Caco-2 (cell line): Measurements from ENCODE around the gene STK33. TPM values are rescaled to one million over a fixed set of nuclear protein-coding genes. Genes with fewer than 3 reads are reported as not detected.

Experiments
- BruUV-seq: library from RNA; stranded (reverse); fragments of 400-500 nt; replicated peaks from 2 replicates; lab custom pipeline; 2021; lab: Mats Ljungman, UMichigan
- CTCF ChIA-PET: fragments of 300-600 bp; sonication (Branson Sonifier 250); formaldehyde crosslinking; loops from one replicate; lab custom pipeline; 2022; ENCODE audit warnings: antibody characterized with exemption; lab: Charles Lee
- POLR2A ChIA-PET: fragments of 300-600 bp; sonication (Branson Sonifier 250); formaldehyde crosslinking; loops from one replicate; lab custom pipeline; 2022; ENCODE audit warnings: antibody characterized with exemption; lab: Charles Lee
- DNase-seq, 2 experiments: peaks; one replicate each; pipeline versions ENCODE4 v3.0.0 to v3.0.0-alpha.2; 2020 to 2022
- H3K27me3 ChIP-seq: replicated peaks from 2 replicates; pipeline ENCODE4 v1.6.0; 2011; ENCODE audit warnings: low read length; ENCODE audit not compliant: control insufficient read depth, insufficient read depth
- H3K36me3 ChIP-seq: 2 replicates; pipeline ENCODE4 v1.5.1; 2011; ENCODE audit warnings: low read length; ENCODE audit not compliant: control insufficient read depth, insufficient read depth
- H3K4me1 ChIP-seq: fragments of 250-450 bp; sonication (Bioruptor Pico); 2 replicates; pipeline ENCODE4 v1.5.1; 2020; ENCODE audit warnings: mild to moderate bottlenecking
- H3K4me3 ChIP-seq: 2 replicates; pipeline ENCODE4 v1.5.1; 2011; ENCODE audit warnings: low read depth, mild to moderate bottlenecking, control low read depth, low read length
- H3K9me3 ChIP-seq: fragments of 250-450 bp; sonication (Bioruptor Pico); 2 replicates; pipeline ENCODE4 v1.5.1; 2020; ENCODE audit warnings: mild to moderate bottlenecking, moderate library complexity
- H3K27ac Mint-ChIP-seq: one replicate; pipeline ENCODE4 v1.8.0; 2022; ENCODE audit warnings: mixed read lengths; ENCODE audit not compliant: unreplicated experiment
- H3K27me3 Mint-ChIP-seq: one replicate; pipeline ENCODE4 v1.8.0; 2022; ENCODE audit warnings: mixed read lengths; ENCODE audit not compliant: insufficient read depth, unreplicated experiment
- H3K36me3 Mint-ChIP-seq: one replicate; pipeline ENCODE4 v1.8.0; 2022; ENCODE audit warnings: mild to moderate bottlenecking, mixed read lengths; ENCODE audit not compliant: insufficient read depth, unreplicated experiment
- H3K4me1 Mint-ChIP-seq: one replicate; pipeline ENCODE4 v1.8.0; 2022; ENCODE audit warnings: low read depth, mixed read lengths; ENCODE audit not compliant: unreplicated experiment
- H3K4me3 Mint-ChIP-seq: one replicate; pipeline ENCODE4 v1.8.0; 2022; ENCODE audit warnings: mild to moderate bottlenecking, moderate library complexity, mixed read lengths; ENCODE audit not compliant: unreplicated experiment
- H3K9me3 Mint-ChIP-seq: one replicate; pipeline ENCODE4 v1.8.0; 2022; ENCODE audit warnings: mixed read lengths; ENCODE audit not compliant: unreplicated experiment
- intact Hi-C: fragments of 100-400 bp; cut with micrococcal nuclease; formaldehyde crosslinking; loops from one replicate; pipeline ENCODE4 v1.10.0; 2022; ENCODE audit not compliant: unreplicated experiment
- total RNA-seq: library from RNA; stranded (reverse); gene quantifications from 2 replicates; pipeline ENCODE4 v1.2.3, GENCODE V29; 2022
- TF ChIP-seq, protein P1 (sequence below), 2 experiments: fragments of 200-600 bp in 1 of 2; IDR thresholded peaks; 1 replicate in 1 of 2; 2 replicates in 1 of 2; pipeline versions ENCODE4 v1.5.1 to v1.8.0; 2011 to 2022; ENCODE audit warnings: antibody characterized with exemption in 1 of 2, control low read depth in 1 of 2, inconsistent platforms in 1 of 2, low read depth in 1 of 2, low read length in 1 of 2, mild to moderate bottlenecking in 1 of 2, moderate library complexity in 1 of 2; ENCODE audit not compliant: insufficient read depth in 1 of 2, severe bottlenecking in 1 of 2, unreplicated experiment in 1 of 2

STK33 gene
- total RNA-seq, 1 experiment from 2014 or later: 0.98 TPM

DNA sequence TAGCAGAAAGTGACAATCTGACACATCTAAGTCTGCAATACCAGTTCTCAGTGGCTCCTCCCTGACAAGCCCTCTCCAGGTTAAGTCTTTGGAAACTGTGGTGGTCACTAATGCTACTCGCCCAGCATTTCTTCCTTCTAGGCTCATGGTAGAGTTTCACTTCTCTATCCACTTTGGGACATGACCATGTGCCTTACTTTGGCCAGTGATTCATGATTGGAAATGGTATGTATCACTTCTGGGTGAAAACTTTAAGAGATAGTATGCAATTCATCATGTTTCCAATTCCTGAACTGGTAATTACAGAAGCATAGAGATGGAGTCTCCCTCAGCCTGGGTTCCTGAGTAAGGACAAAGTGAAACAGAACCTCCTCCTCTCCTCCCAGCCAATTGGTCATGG, 178.8 kb downstream of the STK33 start:
- Histone ChIP-seq H3K36me3 (no peaks in the 10 kb centered on the region), H3K4me1 (no peaks in the 10 kb centered on the region), H3K27me3 (no peaks in the 10 kb centered on the region; the same call in 1 of the 2 replicates), H3K4me3 (no peak overlapping the region), H3K9me3 (no peaks in the 10 kb centered on the region)
- TF ChIP-seq, protein P1, sequence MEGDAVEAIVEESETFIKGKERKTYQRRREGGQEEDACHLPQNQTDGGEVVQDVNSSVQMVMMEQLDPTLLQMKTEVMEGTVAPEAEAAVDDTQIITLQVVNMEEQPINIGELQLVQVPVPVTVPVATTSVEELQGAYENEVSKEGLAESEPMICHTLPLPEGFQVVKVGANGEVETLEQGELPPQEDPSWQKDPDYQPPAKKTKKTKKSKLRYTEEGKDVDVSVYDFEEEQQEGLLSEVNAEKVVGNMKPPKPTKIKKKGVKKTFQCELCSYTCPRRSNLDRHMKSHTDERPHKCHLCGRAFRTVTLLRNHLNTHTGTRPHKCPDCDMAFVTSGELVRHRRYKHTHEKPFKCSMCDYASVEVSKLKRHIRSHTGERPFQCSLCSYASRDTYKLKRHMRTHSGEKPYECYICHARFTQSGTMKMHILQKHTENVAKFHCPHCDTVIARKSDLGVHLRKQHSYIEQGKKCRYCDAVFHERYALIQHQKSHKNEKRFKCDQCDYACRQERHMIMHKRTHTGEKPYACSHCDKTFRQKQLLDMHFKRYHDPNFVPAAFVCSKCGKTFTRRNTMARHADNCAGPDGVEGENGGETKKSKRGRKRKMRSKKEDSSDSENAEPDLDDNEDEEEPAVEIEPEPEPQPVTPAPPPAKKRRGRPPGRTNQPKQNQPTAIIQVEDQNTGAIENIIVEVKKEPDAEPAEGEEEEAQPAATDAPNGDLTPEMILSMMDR (IDR thresholded peaks at IDR 0.05; ENCODE audit: insufficient read depth in 1 of 2, low read depth in 1 of 2, low read length in 1 of 2, severe bottlenecking in 1 of 2, unreplicated experiment in 1 of 2): no peak
- no peaks in the 10 kb centered on the region for H3K4me1 Mint-ChIP-seq
- ChIA-PET CTCF (no interaction called here), POLR2A (no interaction called here)
- DNase-seq: no peak
- H3K9me3 Mint-ChIP-seq: no peaks in the 10 kb centered on the region
- no peaks in the 10 kb centered on the region for H3K36me3 Mint-ChIP-seq
- no TSS peak for BruUV-seq
- no peak overlapping the region for H3K4me3 Mint-ChIP-seq
- H3K27me3 Mint-ChIP-seq: peaks cover 17% of the 10 kb centered on the region
- no peak overlapping the region for H3K27ac Mint-ChIP-seq
- intact Hi-C loops: no loop called here

- TF ChIP-seq, protein P1 (IDR thresholded peaks at IDR 0.05; ENCODE audit: insufficient read depth in 1 of 2, low read depth in 1 of 2, low read length in 1 of 2, severe bottlenecking in 1 of 2, unreplicated experiment in 1 of 2): no peak
- no peaks in the 10 kb centered on the region for H3K36me3 ChIP-seq
- no peaks in the 10 kb centered on the region for H3K36me3 Mint-ChIP-seq
- no TSS peak for BruUV-seq
- H3K27me3 ChIP-seq: no peaks in the 10 kb centered on the region
- no peak overlapping the region for H3K4me3 ChIP-seq
- CTCF ChIA-PET: no interaction called here
- POLR2A ChIA-PET: no interaction called here
- H3K4me1 Mint-ChIP-seq: no peaks in the 10 kb centered on the region
- H3K9me3 ChIP-seq: peaks cover 5% of the 10 kb centered on the region
- no peaks in the 10 kb centered on the region for H3K9me3 Mint-ChIP-seq
- no peak overlapping the region for H3K27ac Mint-ChIP-seq
- peaks cover 4% of the 10 kb centered on the region for H3K27me3 Mint-ChIP-seq
- intact Hi-C loops: no loop called here
- no peak overlapping the region for H3K4me3 Mint-ChIP-seq
- H3K4me1 ChIP-seq: no peaks in the 10 kb centered on the region
- no peak for DNase-seq
Observed at GRCh38 chr11:8408151-8408941, 185.7 kb downstream of the STK33 start.

- H3K36me3 Mint-ChIP-seq: no peaks in the 10 kb centered on the region
- no peak overlapping the region for H3K27ac Mint-ChIP-seq
- DNase-seq: peak in 1 of 2 experiments; percentile 24
- intact Hi-C loops: no loop called here
- ChIA-PET POLR2A (no interaction called here), CTCF (no interaction called here)
- no TSS peak for BruUV-seq
- H3K9me3 ChIP-seq: peaks cover 5% of the 10 kb centered on the region
- no peak overlapping the region for H3K4me3 Mint-ChIP-seq
- no peak overlapping the region for H3K4me3 ChIP-seq
- TF ChIP-seq, protein P1 (IDR thresholded peaks at IDR 0.05; ENCODE audit: insufficient read depth in 1 of 2, low read depth in 1 of 2, low read length in 1 of 2, severe bottlenecking in 1 of 2, unreplicated experiment in 1 of 2): no peak
- no peaks in the 10 kb centered on the region for H3K9me3 Mint-ChIP-seq
- no peaks in the 10 kb centered on the region for H3K27me3 ChIP-seq
- H3K36me3 ChIP-seq: no peaks in the 10 kb centered on the region
- H3K27me3 Mint-ChIP-seq: peaks cover 9% of the 10 kb centered on the region
- H3K4me1 Mint-ChIP-seq: no peaks in the 10 kb centered on the region
- H3K4me1 ChIP-seq: no peaks in the 10 kb centered on the region
Observed at GRCh38 chr11:8403310-8403709, 190.7 kb downstream of the STK33 start.
